HUES6 (cell line): ENCODE data around the gene OLFML1.

Experiments
- H3K27ac ChIP-seq: 2 replicates; pipeline ENCODE4 v1.7.0; 2013; ENCODE audit warnings: low read depth, mild to moderate bottlenecking, low read length, inconsistent platforms
- H3K27me3 ChIP-seq: 2 replicates; pipeline ENCODE4 v1.6.1; 2013; ENCODE audit warnings: low read length; ENCODE audit not compliant: control insufficient read depth, insufficient read depth
- H3K36me3 ChIP-seq: 2 replicates; pipeline ENCODE4 v1.6.1; 2013; ENCODE audit warnings: low read length; ENCODE audit not compliant: control insufficient read depth, insufficient read depth
- H3K4me1 ChIP-seq: 2 replicates; pipeline ENCODE4 v1.6.1; 2013; ENCODE audit warnings: low read length; ENCODE audit not compliant: control insufficient read depth, insufficient read depth
- H3K4me3 ChIP-seq: 2 replicates; pipeline ENCODE4 v1.5.1; 2013; ENCODE audit warnings: low read depth, low read length
- H3K9ac ChIP-seq: one replicate; pipeline ENCODE4 v1.6.1; 2013; ENCODE audit warnings: mild to moderate bottlenecking, low read length
- H3K9me3 ChIP-seq: 2 replicates; pipeline ENCODE4 v1.6.1; 2013; ENCODE audit warnings: low read depth, low read length; ENCODE audit not compliant: control insufficient read depth, insufficient read depth

Gene OLFML1

DNA sequence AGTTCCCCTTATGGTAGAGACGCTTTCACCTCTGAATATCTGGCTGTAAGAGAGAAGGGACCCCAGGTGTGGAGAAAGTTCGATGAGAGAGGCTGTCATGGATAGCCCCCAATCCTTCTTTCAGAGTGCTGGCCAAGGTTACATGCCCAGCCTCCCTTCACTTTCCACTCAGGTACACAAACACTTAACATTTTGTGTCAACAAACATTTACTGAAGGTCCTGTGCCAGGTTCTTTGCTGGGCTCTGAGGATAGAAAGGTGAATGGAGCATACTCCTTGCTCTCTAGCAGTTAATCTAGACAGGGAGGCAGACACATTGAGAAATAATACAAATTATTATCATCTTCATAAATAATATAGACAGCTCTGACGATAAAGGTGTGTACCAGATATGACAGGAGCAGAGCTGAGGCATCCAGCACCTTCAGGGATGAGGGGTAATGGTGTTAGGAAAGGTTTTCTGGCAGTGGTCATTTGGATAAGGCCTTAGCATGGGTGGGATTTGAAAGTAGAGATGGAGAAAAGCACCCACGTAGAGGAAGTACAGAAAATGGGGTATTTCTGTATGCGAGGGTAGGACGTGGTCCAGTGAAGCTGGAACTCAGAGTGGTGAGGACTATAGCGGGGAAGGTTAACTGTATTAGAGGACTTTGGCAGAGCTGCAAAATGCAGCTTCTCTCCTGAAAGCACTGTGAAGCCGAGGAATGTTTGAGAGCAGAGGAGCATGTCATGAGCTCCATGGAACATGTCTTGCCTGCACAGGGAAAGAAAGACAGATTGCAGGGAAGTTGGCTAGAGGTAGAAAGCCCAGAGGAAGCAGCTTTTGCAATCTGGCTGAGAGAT lies 48.1 kb downstream of the OLFML1 start:
- H3K4me1 ChIP-seq: no peaks in the 10 kb centered on the region
- H3K4me3 ChIP-seq: no peak overlapping the region
- no peaks in the 10 kb centered on the region for H3K36me3 ChIP-seq
- no peak overlapping the region for H3K27ac ChIP-seq
- H3K27me3 ChIP-seq: peaks cover 6% of the 10 kb centered on the region; the same call in 1 of the 2 replicates
- no peak overlapping the region for H3K9ac ChIP-seq
- no peaks in the 10 kb centered on the region for H3K9me3 ChIP-seq

DNA sequence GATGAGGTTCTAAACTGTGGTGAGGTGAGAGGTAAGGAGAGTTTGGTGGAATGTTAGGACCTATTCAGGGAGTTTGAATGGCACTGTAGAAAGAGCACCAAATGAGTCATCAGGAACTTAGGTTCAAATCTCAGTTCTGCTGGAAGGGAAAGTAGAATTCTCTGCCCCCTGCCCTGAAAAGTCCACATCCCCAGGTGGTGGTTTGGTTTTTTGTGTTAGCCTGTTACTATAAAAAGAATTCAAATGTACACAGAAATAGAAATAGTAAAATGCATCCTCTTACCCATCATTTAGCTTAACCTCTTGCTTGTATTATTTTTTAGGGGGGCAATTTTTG lies 48.7 kb downstream of the OLFML1 start:
- Histone ChIP-seq H3K27me3 (peaks cover 6% of the 10 kb centered on the region; the same call in 1 of the 2 replicates), H3K36me3 (no peaks in the 10 kb centered on the region), H3K9ac (no peak overlapping the region), H3K4me1 (no peaks in the 10 kb centered on the region), H3K4me3 (no peak overlapping the region), H3K27ac (no peak overlapping the region), H3K9me3 (no peaks in the 10 kb centered on the region)

DNA sequence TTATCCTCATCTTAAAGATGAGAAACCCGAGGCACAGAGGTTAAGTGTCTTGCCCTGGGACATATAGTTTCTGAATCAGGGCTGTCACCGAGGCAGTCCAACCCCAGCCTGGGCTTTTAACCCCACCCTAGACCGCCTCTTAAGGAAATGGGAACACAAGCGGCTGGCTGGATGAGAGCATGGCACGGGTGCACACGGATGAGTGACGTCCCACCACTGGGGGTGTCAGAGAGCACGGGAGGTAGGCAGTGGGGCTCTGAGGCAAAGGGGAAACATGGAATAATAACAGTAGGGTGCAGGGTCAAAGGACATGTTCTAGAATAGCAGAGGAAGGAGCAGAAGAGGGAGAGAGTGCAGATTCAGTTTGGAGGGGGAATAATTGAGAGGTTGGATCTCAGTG lies 50.8 kb downstream of the OLFML1 start:
- no peak overlapping the region for H3K9ac ChIP-seq
- H3K27ac ChIP-seq: no peak overlapping the region
- no peak overlapping the region for H3K4me3 ChIP-seq
- H3K9me3 ChIP-seq: no peaks in the 10 kb centered on the region
- no peaks in the 10 kb centered on the region for H3K4me1 ChIP-seq
- no peaks in the 10 kb centered on the region for H3K36me3 ChIP-seq
- H3K27me3 ChIP-seq: peaks cover 6% of the 10 kb centered on the region; the same call in 1 of the 2 replicates

DNA sequence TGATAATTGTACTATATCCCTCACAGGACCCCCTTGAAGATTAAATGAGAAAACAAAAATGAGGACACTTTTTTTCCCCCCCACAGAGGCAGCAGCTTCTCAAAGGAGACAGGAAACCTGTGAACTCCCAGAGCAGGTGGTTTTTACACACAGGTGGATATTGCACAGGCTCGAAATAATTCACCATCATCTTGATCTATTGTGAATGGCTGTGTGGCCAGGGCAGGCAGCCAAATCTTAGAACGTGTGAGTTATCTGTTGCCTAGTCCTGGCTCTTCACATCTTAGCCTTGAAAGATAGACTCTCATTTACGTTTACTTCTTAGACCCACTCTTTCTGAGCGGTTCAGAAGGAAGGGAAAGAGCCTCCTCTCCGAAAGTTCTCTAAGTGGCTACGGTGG lies 52.0 kb downstream of the OLFML1 start:
- Histone ChIP-seq H3K4me3 (no peak overlapping the region), H3K36me3 (no peaks in the 10 kb centered on the region), H3K27ac (no peak overlapping the region), H3K9me3 (no peaks in the 10 kb centered on the region), H3K4me1 (no peaks in the 10 kb centered on the region), H3K9ac (no peak overlapping the region), H3K27me3 (peaks cover 6% of the 10 kb centered on the region; the same call in 1 of the 2 replicates)

DNA sequence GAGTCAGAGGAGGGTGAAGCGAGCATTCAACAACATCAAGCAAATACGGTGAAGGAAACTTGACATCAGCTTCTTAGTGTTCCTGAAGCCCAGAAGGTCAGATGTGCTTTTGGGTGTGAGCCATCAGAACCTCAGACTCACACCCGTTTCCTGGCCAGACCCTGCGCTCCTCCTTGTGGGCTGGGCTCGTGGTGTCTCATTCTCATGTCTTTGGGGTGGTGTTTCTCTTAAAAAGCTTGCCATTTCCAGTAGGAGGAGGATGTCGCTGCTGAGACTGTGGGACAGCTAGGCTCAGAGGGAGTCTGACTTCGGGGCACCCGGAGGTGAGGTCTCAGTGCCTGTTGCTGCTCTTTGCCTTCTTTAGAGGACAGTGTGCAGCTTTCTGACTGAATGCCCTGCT lies 52.7 kb downstream of the OLFML1 start:
- H3K36me3 ChIP-seq: no peaks in the 10 kb centered on the region
- peaks cover 6% of the 10 kb centered on the region; the same call in 1 of the 2 replicates for H3K27me3 ChIP-seq
- H3K9ac ChIP-seq: no peak overlapping the region
- H3K4me1 ChIP-seq: no peaks in the 10 kb centered on the region
- no peak overlapping the region for H3K27ac ChIP-seq
- no peaks in the 10 kb centered on the region for H3K9me3 ChIP-seq
- H3K4me3 ChIP-seq: no peak overlapping the region

DNA sequence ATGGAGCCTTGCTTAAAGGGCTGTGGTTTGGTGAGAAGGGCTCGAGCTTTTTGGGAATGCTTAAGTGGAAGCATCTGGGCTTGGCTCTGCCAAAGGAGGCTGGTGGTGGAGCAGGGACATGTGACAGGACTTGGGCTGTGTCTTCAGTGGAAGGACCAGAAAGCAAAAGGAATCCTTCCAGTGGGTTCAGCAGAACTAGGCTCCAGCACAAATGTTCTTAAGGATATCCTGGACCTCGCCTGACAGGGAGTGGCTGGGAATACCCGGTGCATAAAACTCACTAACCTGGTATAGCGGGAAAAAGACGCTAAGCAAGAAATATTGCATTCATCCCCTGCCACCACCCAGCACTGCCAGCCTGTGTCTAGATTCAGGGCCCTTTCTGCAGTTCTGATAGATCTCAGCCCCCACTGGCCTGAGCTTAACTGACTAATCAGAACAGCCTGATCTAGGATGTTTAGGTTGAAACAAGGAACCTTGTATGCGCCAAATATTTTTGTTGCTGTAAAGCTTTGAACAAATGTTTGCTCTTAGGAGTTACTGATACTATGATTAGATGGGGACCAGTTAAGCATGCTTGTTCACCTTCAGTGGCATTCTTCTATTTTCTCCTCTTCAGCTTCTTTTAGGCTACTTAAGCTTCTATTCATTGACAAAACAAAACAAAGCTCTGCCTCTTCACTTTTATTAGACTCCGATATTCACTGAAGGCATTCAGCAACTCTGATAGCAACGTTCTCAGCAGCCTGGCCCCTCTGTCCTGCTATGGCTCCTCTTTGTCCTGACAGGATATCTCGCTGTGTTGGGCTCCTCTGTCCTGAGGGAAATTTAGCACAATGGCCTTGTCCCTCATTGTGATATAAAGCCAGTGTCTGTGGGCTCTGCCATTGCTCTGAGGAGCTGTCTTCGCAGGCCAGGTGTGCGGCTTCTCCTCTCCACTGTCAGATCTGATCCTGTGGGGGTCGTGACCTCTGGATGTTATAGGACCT lies 53.5 kb downstream of the OLFML1 start:
- Histone ChIP-seq H3K27me3 (peaks cover 6% of the 10 kb centered on the region; the same call in 1 of the 2 replicates), H3K27ac (no peak overlapping the region), H3K36me3 (no peaks in the 10 kb centered on the region), H3K4me3 (no peak overlapping the region), H3K9me3 (no peaks in the 10 kb centered on the region), H3K9ac (no peak overlapping the region), H3K4me1 (no peaks in the 10 kb centered on the region)

DNA sequence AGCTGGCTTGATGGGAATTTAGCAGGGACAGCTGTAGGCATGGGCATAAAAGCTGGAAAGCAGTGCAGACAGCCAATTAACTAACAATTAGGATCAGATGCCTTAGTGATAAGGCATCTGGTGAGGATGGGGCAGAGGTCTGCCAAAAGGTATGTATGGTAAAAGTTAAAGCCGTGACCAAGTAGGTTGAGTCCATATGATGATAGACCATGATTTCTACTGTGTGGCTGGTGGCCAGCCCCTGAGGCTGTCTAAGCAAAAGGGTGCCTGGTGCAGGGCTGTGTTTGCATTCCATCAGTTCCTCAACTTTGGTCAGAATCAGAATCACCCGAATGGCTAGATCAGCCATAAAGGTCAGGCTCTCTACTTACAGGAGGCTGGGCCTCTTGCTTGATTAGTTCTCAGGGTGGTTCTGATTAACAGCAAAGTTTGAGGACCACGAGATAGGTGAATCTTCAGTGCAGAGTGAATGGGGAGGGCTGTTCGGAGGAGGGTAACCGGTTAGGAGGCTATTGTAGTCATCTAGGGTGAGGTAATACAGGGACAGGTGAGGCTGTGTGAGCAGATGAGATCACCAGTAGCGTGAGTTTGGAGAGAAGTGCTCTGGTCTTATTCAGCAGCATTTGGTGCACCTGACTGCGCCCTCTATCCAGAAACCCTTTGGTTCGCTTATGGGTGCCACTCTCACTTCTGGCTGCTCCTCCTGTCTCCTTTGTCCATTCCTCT lies 55.7 kb downstream of the OLFML1 start:
- no peak overlapping the region for H3K4me3 ChIP-seq

DNA sequence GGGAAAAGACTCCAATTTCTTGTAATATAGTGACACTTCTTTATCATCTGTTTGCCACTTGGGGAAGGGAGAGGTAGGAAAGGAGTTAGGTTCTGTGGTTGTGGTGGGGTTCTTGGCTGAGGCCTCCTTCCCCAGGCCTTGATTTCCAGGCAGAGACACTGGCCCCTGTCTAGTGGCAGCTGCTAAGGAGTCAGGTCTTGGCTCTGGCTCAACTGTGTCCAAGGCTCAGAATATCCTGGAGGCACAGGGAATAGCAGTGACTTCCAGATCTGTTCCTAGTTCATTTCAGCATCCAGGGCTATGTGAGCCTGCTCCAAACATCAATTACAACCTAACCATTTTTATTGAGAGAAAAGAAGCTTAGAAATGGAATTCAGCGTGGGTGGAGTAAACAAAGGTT lies 58.0 kb downstream of the OLFML1 start:
- no peak overlapping the region for H3K27ac ChIP-seq
- no peak overlapping the region for H3K4me3 ChIP-seq
- no peaks in the 10 kb centered on the region for H3K36me3 ChIP-seq
- H3K27me3 ChIP-seq: peaks cover 1% of the 10 kb centered on the region; the same call in 1 of the 2 replicates
- no peak overlapping the region for H3K9ac ChIP-seq
- H3K4me1 ChIP-seq: peaks cover 10% of the 10 kb centered on the region
- no peaks in the 10 kb centered on the region for H3K9me3 ChIP-seq

More for the DNA sequence above, 55.7 kb downstream of the OLFML1 start:
- Histone ChIP-seq H3K36me3 (no peaks in the 10 kb centered on the region), H3K4me1 (peaks cover 7% of the 10 kb centered on the region; the same call in 1 of the 2 replicates), H3K27ac (no peak overlapping the region), H3K27me3 (peaks cover 6% of the 10 kb centered on the region; the same call in 1 of the 2 replicates), H3K9ac (no peak overlapping the region), H3K9me3 (no peaks in the 10 kb centered on the region)

DNA sequence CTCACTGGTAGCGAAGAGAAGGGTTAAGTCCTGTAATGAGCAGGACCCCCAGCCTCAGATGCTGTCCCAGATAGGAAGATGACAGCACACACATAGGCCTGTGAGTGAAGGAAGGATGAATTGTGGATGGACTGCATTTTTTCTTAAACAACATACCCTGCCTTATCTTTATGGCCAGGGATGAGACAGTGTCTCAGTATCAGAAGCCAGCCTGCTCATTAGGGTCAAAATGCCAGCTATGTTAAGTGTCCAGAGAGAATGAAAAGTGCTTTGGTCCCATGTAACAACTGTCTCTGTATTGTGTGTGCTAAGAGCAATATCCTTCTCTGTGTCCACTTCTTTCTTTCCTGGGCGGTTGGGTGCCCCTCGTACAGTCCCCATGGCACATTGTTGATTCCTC lies 58.7 kb downstream of the OLFML1 start:
- H3K27ac ChIP-seq: no peak overlapping the region
- H3K4me3 ChIP-seq: no peak overlapping the region
- no peak overlapping the region for H3K9ac ChIP-seq
- no peaks in the 10 kb centered on the region; the same call in 1 of the 2 replicates for H3K27me3 ChIP-seq
- H3K9me3 ChIP-seq: no peaks in the 10 kb centered on the region
- peaks cover 15% of the 10 kb centered on the region for H3K4me1 ChIP-seq
- no peaks in the 10 kb centered on the region for H3K36me3 ChIP-seq

DNA sequence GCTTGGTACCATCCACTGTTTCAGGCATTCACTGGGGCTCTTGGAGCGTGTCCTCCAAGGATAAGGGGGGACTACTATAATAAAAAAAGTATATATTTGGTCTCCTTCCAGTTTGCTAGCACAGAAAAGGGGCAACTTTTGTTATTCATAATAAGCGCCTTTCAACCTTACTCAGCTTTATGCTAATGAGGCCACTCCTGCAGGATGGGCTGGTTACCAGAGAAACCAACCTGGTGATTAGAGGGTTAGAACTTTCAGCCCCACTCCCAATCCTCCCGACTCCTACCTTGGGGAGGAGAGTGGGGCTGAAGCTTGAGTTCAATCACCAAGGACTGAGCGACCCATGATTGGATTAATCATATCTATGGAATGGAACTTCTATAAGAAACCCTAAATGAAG lies 60.3 kb downstream of the OLFML1 start:
- H3K36me3 ChIP-seq: no peaks in the 10 kb centered on the region
- no peak overlapping the region for H3K4me3 ChIP-seq
- peaks cover 15% of the 10 kb centered on the region for H3K4me1 ChIP-seq
- no peaks in the 10 kb centered on the region for H3K9me3 ChIP-seq
- no peak overlapping the region for H3K9ac ChIP-seq
- no peak overlapping the region for H3K27ac ChIP-seq
- H3K27me3 ChIP-seq: no peaks in the 10 kb centered on the region; the same call in 1 of the 2 replicates
